ENCODE results near the gene SMIM15. TPM values are rescaled to one million over a fixed set of nuclear protein-coding genes. Genes with fewer than 3 reads are reported as not detected.
A peak's percentile ranks its signal among the peaks of the same experiment; 100 is the strongest.
"Not testable (repeated sequence)": the region's sequence is repeated elsewhere in the genome, so short reads cannot be mapped to it uniquely, and the experiment has no call there.

Gene SMIM15
- total RNA-seq, 6 experiments from 2014 or later, result 22.8 to 44.8 (median 29.4) TPM

DNA sequence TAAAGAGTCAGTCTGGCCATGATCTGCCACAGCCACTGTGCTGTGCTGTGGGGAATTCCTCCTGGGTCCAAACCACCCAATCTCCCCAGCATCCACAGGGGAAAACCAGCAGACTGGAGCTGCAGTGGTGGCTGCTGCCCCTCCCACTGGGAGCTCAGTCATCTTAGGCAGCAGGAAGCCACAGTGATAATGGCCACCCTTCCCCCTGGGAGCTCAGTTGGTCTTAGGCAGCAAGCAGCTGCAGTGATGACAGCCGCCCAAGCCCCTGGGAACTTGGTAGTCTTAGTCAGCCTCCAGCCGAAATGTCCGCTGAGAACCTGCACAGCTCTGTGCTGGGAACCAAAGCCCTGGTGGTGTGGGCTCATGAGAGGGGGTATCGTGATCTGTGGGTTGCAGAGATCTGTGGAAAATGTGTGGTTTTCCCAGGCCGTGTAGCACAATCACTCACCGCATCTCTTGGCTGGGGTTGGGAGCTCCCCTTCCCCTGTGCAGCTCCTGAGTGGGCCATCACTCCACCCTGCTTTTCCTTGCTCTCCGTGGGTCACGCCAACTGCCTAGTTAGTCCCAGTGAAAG, 38.4 kb upstream of the SMIM15 start:
- H3K4me3 ChIP-seq, result no peak overlapping the region
- WGBS (ENCODE audit: insufficient coverage, low coverage, low lambda C conversion rate, missing lambda C conversion rate), result 86% methylated on average over 3 of the region's 8 CpGs
- H3K27ac ChIP-seq, result no peak overlapping the region
- no peaks in the 10 kb centered on the region for H3K27me3 ChIP-seq
- H3K9me3 ChIP-seq, result no peaks in the 10 kb centered on the region
- ATAC-seq (no peak), DNase-seq (no peak)
- no peaks in the 10 kb centered on the region for H3K36me3 ChIP-seq
- intact Hi-C loops (cut with DNase I), result no loop called here
- TF ChIP-seq POLR2A (IDR thresholded peaks at IDR 0.05), result no peak
- no peaks in the 10 kb centered on the region for H3K4me1 ChIP-seq

DNA sequence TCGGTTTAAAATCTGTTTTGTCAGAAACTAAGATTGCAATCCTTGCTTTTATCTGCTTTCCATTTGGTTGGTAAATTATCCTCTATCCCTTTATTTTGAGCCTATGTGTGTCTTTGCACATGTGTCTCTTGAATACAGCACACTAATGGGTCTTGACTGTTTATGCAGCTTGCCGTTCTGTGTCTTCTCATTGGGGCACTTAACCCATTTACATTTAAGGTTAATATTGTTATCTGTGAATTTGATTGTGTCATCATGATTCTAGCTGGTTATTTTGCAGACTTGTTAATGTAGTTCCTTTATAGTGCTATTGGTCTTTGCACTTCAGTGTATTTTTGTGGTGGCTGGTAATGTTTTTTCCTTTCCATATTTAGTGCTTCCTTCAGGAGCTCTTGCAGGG, 36.3 kb upstream of the SMIM15 start:
- no peaks in the 10 kb centered on the region for H3K36me3 ChIP-seq
- no peak for DNase-seq
- H3K27me3 ChIP-seq, result no peaks in the 10 kb centered on the region
- H3K4me1 ChIP-seq, result no peaks in the 10 kb centered on the region
- TF ChIP-seq, protein P1, sequence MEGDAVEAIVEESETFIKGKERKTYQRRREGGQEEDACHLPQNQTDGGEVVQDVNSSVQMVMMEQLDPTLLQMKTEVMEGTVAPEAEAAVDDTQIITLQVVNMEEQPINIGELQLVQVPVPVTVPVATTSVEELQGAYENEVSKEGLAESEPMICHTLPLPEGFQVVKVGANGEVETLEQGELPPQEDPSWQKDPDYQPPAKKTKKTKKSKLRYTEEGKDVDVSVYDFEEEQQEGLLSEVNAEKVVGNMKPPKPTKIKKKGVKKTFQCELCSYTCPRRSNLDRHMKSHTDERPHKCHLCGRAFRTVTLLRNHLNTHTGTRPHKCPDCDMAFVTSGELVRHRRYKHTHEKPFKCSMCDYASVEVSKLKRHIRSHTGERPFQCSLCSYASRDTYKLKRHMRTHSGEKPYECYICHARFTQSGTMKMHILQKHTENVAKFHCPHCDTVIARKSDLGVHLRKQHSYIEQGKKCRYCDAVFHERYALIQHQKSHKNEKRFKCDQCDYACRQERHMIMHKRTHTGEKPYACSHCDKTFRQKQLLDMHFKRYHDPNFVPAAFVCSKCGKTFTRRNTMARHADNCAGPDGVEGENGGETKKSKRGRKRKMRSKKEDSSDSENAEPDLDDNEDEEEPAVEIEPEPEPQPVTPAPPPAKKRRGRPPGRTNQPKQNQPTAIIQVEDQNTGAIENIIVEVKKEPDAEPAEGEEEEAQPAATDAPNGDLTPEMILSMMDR (IDR thresholded peaks at IDR 0.05), result no peak
- TF ChIP-seq POLR2A (IDR thresholded peaks at IDR 0.05), result no peak
- no peaks in the 10 kb centered on the region for H3K9me3 ChIP-seq
- WGBS (ENCODE audit: insufficient coverage, low coverage, low lambda C conversion rate, missing lambda C conversion rate), result 100% methylated on average over 2 of the region's 2 CpGs
- ATAC-seq, result no peak
- H3K27ac ChIP-seq, result no peak overlapping the region
- intact Hi-C loops (cut with DNase I), result no loop called here
- no peak overlapping the region for H3K4me3 ChIP-seq

DNA sequence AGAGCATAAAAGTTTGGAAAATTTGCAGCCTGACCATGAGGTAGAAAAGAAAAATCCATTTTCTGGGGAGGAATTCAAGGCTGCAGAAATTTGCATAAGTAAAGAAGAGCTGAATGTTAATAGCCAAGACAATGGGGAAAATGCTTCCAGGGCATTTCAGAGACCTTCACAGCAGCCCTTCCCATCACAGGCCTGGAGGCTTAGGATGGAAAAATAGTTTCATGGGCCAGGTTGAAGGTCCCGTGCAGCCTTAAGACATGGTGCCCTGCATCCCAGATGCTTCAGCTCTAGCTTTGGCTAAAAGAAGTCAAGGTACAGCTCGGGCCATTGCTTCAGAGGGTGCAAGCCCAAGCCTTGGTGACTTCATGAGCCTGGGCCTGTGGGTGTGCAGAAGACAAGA, 25.6 kb upstream of the SMIM15 start:
- WGBS (ENCODE audit: insufficient coverage, low coverage, low lambda C conversion rate, missing lambda C conversion rate), result no CpG with 5 or more reads among the region's 2 CpGs
- intact Hi-C loops (cut with DNase I); H3K4me1 ChIP-seq; H3K36me3 ChIP-seq; ATAC-seq; H3K27me3 ChIP-seq; DNase-seq; H3K9me3 ChIP-seq; H3K27ac ChIP-seq; H3K4me3 ChIP-seq: not testable (repeated sequence)

DNA sequence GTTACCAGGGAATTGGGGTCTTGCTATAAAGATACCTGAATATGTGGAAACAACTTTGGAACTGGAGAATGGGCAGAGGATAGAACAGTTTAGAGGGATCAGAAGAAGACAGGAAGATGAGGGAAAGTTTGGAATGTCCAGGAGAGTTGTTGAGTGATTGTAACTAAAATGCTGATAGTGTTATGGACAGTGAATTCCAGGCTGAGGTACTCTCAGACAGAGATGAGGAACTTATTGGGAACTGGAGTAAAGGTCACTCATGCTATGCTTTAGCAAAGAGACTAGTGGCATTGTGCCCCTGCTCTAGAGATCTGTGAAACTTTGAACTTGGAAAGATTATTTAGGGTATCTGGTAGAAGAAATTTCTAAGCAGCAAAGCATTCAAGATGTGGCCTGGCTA, 25.1 kb upstream of the SMIM15 start:
- H3K4me1 ChIP-seq; H3K27ac ChIP-seq; H3K27me3 ChIP-seq; H3K4me3 ChIP-seq; ATAC-seq; H3K36me3 ChIP-seq; intact Hi-C loops (cut with DNase I); H3K9me3 ChIP-seq; DNase-seq: not testable (repeated sequence)

DNA sequence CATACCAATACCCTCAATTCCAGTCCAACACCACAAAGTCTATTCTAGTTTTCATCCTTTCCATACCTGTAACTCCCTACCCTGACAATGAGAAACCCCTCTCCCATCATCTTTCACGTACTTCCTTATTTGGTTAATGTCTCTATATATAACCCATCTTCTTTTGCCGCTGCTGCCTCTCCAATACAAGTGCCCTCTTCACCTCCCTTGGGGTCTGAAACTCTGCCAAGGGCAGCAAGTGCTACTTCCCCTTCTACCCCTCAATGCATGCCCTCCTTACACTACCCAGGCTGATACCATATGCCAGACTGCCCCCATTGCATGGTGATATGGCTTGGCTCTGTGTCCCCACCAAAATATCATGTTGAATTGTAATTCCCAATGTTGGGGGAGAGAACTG, 24.4 kb upstream of the SMIM15 start:
- no peaks in the 10 kb centered on the region for H3K4me1 ChIP-seq
- DNase-seq (no peak), ATAC-seq (no peak)
- intact Hi-C loops (cut with DNase I), result no loop called here
- no peaks in the 10 kb centered on the region for H3K9me3 ChIP-seq
- TF ChIP-seq POLR2A (IDR thresholded peaks at IDR 0.05), result no peak
- TF ChIP-seq, protein P1 (IDR thresholded peaks at IDR 0.05), result no peak
- H3K27me3 ChIP-seq, result no peaks in the 10 kb centered on the region
- no peak overlapping the region for H3K27ac ChIP-seq
- 77% methylated on average over 2 of the region's 2 CpGs for WGBS (ENCODE audit: insufficient coverage, low coverage, low lambda C conversion rate, missing lambda C conversion rate)
- no peaks in the 10 kb centered on the region for H3K36me3 ChIP-seq
- H3K4me3 ChIP-seq, result no peak overlapping the region

DNA sequence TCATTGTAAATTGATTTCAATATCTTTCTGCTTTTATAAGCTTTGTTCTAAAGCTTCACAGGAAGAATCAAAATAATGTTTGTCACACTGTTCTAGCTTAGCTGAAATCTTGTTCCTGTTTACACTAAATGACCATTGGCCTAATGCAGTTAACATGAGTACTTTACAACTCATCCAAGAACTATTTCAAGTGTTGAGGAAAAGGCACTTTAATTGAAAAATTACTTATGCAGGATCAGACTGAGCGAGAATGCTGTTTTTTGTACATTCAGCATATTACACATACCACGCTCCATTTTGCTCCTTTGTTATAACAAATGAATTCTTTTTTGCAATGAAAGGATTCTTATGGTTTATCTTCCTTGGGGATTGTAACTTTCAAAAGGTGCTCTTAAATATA, 22.4 kb upstream of the SMIM15 start:
- DNase-seq, result no peak
- Histone ChIP-seq H3K27ac (no peak overlapping the region), H3K4me3 (no peak overlapping the region), H3K9me3 (no peaks in the 10 kb centered on the region), H3K36me3 (no peaks in the 10 kb centered on the region), H3K27me3 (no peaks in the 10 kb centered on the region), H3K4me1 (no peaks in the 10 kb centered on the region)
- intact Hi-C loops (cut with DNase I), result no loop called here
- ATAC-seq, result peak in 2 of 4 donors; percentile 21 to 63
- 88% methylated on average over 2 of the region's 2 CpGs for WGBS (ENCODE audit: insufficient coverage, low coverage, low lambda C conversion rate, missing lambda C conversion rate)
- TF ChIP-seq, protein P1 (IDR thresholded peaks at IDR 0.05), result no peak
- no peak for TF ChIP-seq POLR2A (IDR thresholded peaks at IDR 0.05)

Data from right lobe of liver (tissue), 6 donors.